ENCODE results near the gene FRMD4A.
"Not testable (repeated sequence)": the region's sequence is repeated elsewhere in the genome, so short reads cannot be mapped to it uniquely, and the experiment has no call there.

The FRMD4A gene

DNA sequence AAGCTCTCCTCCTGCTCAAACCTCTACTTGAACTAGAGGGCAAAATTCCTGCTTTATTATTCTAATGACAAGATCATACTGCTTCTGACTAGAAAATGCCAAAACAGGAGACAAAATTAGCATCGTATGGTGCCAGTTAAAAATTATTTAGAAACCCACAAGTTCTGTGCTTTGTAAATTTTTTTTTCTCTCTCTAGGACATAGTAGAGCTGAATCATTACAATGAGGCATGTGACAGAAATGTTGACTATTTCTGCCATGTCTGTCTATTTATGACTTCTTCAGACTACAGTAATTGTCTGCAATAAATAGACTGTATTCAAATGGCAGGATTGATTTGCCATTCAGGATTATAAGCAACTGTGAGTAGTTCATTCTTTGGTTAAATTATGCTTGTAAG lies 408.1 kb downstream of the FRMD4A start:
- no peak overlapping the region for H3K27ac ChIP-seq
- TF ChIP-seq ZFX (IDR thresholded peaks at IDR 0.05; ENCODE audit: borderline replicate concordance), result no peak
- TF ChIP-seq, protein P1, sequence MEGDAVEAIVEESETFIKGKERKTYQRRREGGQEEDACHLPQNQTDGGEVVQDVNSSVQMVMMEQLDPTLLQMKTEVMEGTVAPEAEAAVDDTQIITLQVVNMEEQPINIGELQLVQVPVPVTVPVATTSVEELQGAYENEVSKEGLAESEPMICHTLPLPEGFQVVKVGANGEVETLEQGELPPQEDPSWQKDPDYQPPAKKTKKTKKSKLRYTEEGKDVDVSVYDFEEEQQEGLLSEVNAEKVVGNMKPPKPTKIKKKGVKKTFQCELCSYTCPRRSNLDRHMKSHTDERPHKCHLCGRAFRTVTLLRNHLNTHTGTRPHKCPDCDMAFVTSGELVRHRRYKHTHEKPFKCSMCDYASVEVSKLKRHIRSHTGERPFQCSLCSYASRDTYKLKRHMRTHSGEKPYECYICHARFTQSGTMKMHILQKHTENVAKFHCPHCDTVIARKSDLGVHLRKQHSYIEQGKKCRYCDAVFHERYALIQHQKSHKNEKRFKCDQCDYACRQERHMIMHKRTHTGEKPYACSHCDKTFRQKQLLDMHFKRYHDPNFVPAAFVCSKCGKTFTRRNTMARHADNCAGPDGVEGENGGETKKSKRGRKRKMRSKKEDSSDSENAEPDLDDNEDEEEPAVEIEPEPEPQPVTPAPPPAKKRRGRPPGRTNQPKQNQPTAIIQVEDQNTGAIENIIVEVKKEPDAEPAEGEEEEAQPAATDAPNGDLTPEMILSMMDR (IDR thresholded peaks at IDR 0.05), result no peak

DNA sequence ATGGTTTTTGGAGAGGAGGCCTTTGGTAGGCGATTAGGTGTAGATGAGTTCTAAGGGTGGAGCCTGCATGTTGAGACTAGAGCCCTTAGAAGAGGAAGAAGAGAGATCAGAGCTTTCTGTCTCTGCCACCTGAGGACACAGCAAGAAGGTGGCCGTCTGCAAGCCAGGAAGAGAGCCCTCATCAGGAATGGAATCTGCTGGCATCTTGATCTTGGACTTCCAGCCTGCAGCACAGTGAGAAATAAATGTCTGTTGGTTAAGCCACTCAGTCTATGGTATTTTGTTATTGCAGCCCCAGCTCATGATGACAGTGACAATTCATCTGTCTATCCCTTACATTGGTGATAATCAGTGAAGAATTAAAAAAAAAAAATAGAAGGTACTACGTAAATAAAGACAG lies 408.8 kb downstream of the FRMD4A start:
- H3K27ac ChIP-seq, result no peak overlapping the region
- TF ChIP-seq, protein P1 (IDR thresholded peaks at IDR 0.05), result no peak
- no peak for TF ChIP-seq ZFX (IDR thresholded peaks at IDR 0.05; ENCODE audit: borderline replicate concordance)

DNA sequence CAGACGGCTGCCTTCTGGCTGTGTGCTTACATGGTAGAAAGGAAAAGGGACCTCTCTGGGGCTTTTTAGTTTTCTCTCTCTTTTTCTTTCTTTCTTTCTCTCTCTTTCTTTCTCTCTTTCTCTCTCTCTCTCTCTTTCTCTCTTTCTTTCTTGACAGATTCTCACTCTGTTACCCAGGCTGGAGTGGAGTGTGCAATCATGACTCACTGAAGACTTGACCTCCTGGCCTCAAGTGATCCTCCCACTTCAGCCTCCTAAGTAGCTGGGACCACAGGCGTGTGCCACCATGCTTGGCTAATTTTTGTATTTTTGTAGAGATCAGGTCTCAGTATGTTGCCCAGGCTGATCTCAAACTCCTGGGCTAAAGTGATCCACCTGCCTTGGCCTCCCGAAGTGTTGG lies 409.6 kb downstream of the FRMD4A start:
- H3K27ac ChIP-seq, result not testable (repeated sequence)

DNA sequence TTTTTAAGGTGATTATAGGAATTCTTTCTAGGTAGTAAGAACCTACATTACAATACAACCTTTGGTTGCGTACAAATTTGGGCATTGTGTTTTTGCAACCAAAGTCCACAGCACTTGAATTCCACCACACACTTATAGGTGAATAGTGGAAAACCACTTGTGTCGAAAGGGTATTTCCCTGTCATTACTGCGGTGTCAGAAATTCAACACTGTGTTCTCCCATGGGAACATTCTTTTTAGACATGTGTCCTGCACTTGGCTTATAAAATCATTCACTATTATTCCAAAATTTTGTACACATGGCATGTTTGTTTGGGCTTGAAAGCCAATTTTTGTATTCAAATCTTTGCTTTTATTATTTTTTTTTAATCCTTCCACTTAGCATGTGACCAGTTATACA lies 410.3 kb downstream of the FRMD4A start:
- H3K27ac ChIP-seq, result no peak overlapping the region
- no peak for TF ChIP-seq ZFX (IDR thresholded peaks at IDR 0.05; ENCODE audit: borderline replicate concordance)
- TF ChIP-seq, protein P1 (IDR thresholded peaks at IDR 0.05), result no peak

DNA sequence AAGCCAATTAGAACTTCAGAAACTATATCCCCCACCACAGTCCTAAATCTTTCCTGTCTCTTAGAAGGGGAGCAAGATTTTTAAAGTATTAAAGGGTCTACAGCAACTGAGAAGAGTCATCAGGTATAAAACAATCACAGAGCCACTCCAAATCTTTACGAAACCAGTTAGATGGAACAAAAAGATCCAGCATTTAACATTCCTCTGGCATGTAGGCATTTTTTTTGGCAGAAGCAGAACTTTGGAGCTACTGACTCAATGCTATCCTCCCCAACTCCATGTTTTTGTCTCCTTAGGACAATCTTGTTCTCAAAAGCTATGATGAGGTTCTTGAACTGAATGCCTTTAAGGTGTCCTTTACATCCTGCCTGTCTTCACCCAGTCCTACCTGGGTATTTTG lies 410.7 kb downstream of the FRMD4A start:
- TF ChIP-seq, protein P1 (IDR thresholded peaks at IDR 0.05), result no peak
- TF ChIP-seq ZFX (IDR thresholded peaks at IDR 0.05; ENCODE audit: borderline replicate concordance), result no peak

DNA sequence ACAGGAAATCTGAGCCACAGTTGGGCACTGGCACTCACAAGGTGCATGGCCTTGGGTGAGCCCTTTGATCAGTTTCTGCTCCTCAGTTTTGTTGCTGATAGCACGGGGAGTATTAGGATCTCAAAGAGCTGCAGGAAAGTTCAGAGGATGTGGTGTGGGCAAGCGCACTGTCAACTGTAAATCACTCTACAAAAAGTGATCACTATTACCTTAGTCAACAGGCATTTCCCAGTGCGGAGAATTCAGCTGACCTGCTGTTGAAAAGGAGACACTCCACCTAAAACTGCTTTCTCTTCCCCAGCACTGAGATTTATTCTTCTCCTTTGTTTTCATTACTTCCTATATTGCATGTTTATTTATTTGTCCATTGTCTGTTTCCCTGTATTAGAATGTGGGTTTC lies 412.9 kb downstream of the FRMD4A start:
- TF ChIP-seq, protein P1 (IDR thresholded peaks at IDR 0.05), result no peak
- no peak for TF ChIP-seq ZFX (IDR thresholded peaks at IDR 0.05; ENCODE audit: borderline replicate concordance)
- no peak overlapping the region for H3K27ac ChIP-seq

More for the DNA sequence above, 410.7 kb downstream of the FRMD4A start:
- no peak overlapping the region for H3K27ac ChIP-seq

DNA sequence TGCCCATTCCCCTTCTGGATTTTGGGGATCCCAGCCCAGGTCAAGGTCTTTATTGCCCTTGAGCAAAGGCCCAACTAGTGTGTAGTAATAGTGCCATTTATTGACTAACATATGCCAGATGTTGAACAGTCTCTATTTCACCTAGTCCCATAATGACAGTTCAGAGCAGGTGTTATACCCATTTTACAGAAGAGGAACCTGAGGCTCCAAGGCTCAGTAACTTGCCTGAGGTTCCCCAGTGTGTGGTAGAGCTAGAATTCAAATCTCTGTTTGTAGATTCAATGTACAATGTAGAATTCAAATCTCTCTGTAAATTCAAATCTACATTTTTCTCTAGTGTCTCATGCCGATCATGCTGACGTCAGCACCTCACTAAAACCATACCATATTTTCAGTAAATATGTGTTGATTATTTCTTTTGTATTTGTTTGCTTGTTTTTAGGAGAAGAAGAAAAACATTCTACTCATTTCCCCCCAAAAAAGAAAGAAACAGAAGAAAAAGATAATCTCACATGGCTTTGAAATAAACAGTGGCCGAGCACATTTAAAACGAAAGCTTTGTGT lies 414.3 kb downstream of the FRMD4A start:
- TF ChIP-seq, protein P1 (IDR thresholded peaks at IDR 0.05), result no peak
- no peak for TF ChIP-seq ZFX (IDR thresholded peaks at IDR 0.05; ENCODE audit: borderline replicate concordance)
- H3K27ac ChIP-seq, result no peak overlapping the region

DNA sequence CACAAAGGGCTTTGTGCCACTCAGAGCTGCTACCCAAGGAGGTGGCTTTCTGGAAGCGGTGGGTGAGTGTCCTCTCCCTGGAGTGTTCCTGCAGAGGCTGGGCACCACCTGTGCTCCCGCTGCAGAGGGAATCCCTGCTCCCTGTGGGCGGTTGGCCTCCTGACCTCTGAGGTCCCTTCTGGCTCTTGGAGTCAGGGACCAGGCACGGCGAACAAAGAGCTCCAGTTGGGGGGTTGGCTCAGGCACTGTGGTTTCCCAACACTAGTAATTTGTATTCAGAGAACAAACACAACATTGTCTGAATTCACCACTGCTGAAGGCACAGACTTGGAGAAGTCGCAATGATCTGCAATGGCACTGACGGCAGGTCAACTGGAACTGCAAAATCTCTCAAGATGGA lies 415.0 kb downstream of the FRMD4A start:
- no peak for TF ChIP-seq ZFX (IDR thresholded peaks at IDR 0.05; ENCODE audit: borderline replicate concordance)
- TF ChIP-seq, protein P1 (IDR thresholded peaks at IDR 0.05), result no peak
- H3K27ac ChIP-seq, result no peak overlapping the region
